Heart left ventricle (tissue), 13 donors: ENCODE data around the gene ATP2C1.

Source experiments
- CTCF ChIP-seq, 12 donors: fragments of 200-600 bp; sonication (generic) in 4 of 12; IDR thresholded peaks; one replicate each; pipeline versions ENCODE4 v1.5.0 to v1.8.0; 2018 to 2022; ENCODE audit warnings: antibody characterized with exemption in 12 of 12, mild to moderate bottlenecking in 5 of 12
- POLR2A ChIP-seq, 2 donors: fragments of 450-650 bp; IDR thresholded peaks; one replicate each; pipeline ENCODE4 v1.6.1; 2017; ENCODE audit warnings: antibody characterized with exemption in 2 of 2, mild to moderate bottlenecking in 2 of 2, moderate library complexity in 2 of 2
- donor health status: ischemic (EF 13 %, LVEDD 7.1; RV severe dilation, severe dysfunction).
- donor health status: DM: no; HTN: yes; CAD: no.
- donor health status: DM: no; HTN: no; CAD: no.
- donor health status: ischemic (EF 25% LVEDD 6.9; RV normal size, moderate dysfunction).
- donor health status: ischemic (EF 25% LVEDD 5.7; RV mildly dilated, moderate dysfunction).
- donor health status: ischemic (EF 35%, LVEDD 5.7; RV mildly dilated, moderate dysfunction).
- donor health status: nonischemic (EF 11% LVEDD 7.7; RV severe dilation, severe dysfunction).
- donor health status: DM: yes; HTN: yes; CAD: no.
- donor health status: PGD.
- donor health status: ischemic (EF 29% LVEDD 5.4; RV normal size, mild dysfunction).
- donor health status: nonischemic (EF 23%, LVEDD 6.1; RV moderate dilation, normal function).

GRCh38 chr3:130846181-130846580, 47.7 kb upstream of the ATP2C1 start:
- no peak for TF ChIP-seq POLR2A (IDR thresholded peaks at IDR 0.05)
- TF ChIP-seq CTCF (IDR thresholded peaks at IDR 0.05), result no peak
